Activated CD4-positive, alpha-beta T cell treated with anti-CD3 and anti-CD28 coated beads for 36 hours (primary cell): ENCODE measurements around the gene ECPAS. TPM values are rescaled to one million over a fixed set of nuclear protein-coding genes. Genes with fewer than 3 reads are reported as not detected.
A peak's percentile ranks its signal among the peaks of the same experiment; 100 is the strongest.
"Not testable (repeated sequence)": the region's sequence is repeated elsewhere in the genome, so short reads cannot be mapped to it uniquely, and the experiment has no call there.

Experiments
- ATAC-seq: fragments of 200-7000 bp; cut with Tn5 transposase; one replicate; pipeline ENCODE4 v1.10.0; 2021; ENCODE audit warnings: mild to moderate bottlenecking, moderate library complexity
- CTCF ChIA-PET: fragments of 350-600 bp; sonication (Branson Sonifier 250); formaldehyde crosslinking; loops from one replicate; lab custom pipeline; 2021; ENCODE audit warnings: antibody characterized with exemption; lab: Charles Lee
- POLR2A ChIA-PET: fragments of 350-600 bp; sonication (Branson Sonifier 250); formaldehyde crosslinking; loops from one replicate; lab custom pipeline; 2021; ENCODE audit warnings: antibody characterized with exemption, inconsistent platforms; lab: Charles Lee
- DNase-seq: peaks from one replicate; pipeline ENCODE4 v3.0.0-alpha.2; 2020
- H3K27ac Mint-ChIP-seq: one replicate; pipeline ENCODE4 v1.8.0; 2021; ENCODE audit warnings: mixed read lengths
- H3K27me3 Mint-ChIP-seq: one replicate; pipeline ENCODE4 v1.8.0; 2021; ENCODE audit warnings: mixed read lengths
- H3K36me3 Mint-ChIP-seq: one replicate; pipeline ENCODE4 v1.8.0; 2021; ENCODE audit warnings: low read depth, mixed read lengths
- H3K4me1 Mint-ChIP-seq: one replicate; pipeline ENCODE4 v1.8.0; 2021; ENCODE audit warnings: mixed read lengths
- H3K4me3 Mint-ChIP-seq: one replicate; pipeline ENCODE4 v1.8.0; 2021; ENCODE audit warnings: mild to moderate bottlenecking, moderate library complexity, mixed read lengths
- H3K9me3 Mint-ChIP-seq: one replicate; pipeline ENCODE4 v1.8.0; 2021; ENCODE audit warnings: low read depth, mixed read lengths
- intact Hi-C, 2 experiments: fragments of 100-400 bp; cut with DNase I in 1 of 2; cut with micrococcal nuclease in 1 of 2; formaldehyde crosslinking; loops; one replicate each; pipeline versions ENCODE4 v1.14.2 to v1.15.1; 2022 to 2024; cut with DNase I, micrococcal nuclease
- total RNA-seq, 2 experiments: library from RNA; stranded (reverse); gene quantifications; one replicate each; pipeline ENCODE4 v1.2.3, GENCODE V29; 2021

Gene ECPAS
- total RNA-seq, 2 experiments from 2014 or later: 78.4 to 127 TPM

DNA sequence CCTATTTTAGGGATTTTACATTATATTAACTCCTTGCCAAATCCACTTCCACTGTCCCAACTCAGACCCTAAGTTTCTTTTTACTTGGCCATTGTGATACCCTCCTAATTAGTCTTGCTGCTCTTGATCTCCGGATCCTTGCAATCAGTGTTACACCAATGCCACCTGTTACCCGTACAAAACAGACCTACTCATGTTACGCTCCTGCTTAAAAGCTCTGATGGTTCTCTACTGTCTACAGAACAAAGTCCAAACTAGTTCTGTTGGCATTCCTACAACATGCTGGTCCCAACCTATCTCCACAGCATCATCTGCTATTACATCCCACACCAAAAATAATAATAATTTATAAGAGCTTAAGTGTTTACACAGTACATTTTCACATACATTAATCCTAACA lies 9.8 kb downstream of the ECPAS start:
- POLR2A ChIA-PET: no interaction called here
- no peak overlapping the region for H3K27ac Mint-ChIP-seq
- CTCF ChIA-PET: no interaction called here

DNA sequence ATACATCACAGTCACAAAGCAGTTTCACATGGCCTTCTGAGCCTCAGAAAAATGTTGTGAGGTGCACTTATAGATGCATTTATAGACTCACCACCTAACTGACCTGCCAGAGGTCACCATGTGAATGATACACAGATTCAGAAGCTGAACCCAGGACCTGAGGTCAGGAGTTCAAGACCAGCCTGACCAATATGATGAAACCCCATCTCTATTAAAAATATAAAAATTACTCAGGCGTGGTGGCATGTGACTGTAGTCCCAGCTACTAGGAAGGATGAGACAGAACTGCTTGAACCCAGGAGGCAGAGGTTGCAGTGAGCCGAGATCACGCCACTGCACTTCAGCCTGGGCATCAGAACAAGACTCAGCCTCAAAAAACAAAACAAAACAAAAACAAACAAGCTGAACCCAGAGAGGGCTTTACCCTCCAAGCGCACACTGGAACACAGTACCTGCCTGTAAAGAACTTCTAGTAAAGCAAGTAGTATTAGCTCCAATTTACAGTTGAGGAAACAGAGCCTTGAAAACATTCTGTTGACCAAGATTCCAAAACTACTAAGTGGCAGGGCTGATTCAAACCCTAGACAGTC lies 16.3 kb downstream of the ECPAS start:
- H3K9me3 Mint-ChIP-seq: peaks cover 8% of the 10 kb centered on the region
- ATAC-seq (no peak), DNase-seq (no peak)
- ChIA-PET POLR2A (interaction anchor here (0.5 kb wide), 1 partner anchor 63 kb away, joined by 3 read pairs; no protein-coding TSS in a partner anchor), CTCF (interaction anchor here (0.6 to 1.4 kb wide), 2 partner anchors 20 to 176 kb away, joined by 3 read pairs; no protein-coding TSS in a partner anchor)
- no peaks in the 10 kb centered on the region for H3K27me3 Mint-ChIP-seq
- H3K36me3 Mint-ChIP-seq: peaks cover 30% of the 10 kb centered on the region
- peaks cover 34% of the 10 kb centered on the region for H3K4me1 Mint-ChIP-seq
- intact Hi-C loops: no loop called here
- no peak overlapping the region for H3K4me3 Mint-ChIP-seq
- H3K27ac Mint-ChIP-seq: no peak overlapping the region

More for the DNA sequence above, 9.8 kb downstream of the ECPAS start:
- Mint-ChIP-seq H3K4me1 (peaks cover 41% of the 10 kb centered on the region), H3K27me3 (no peaks in the 10 kb centered on the region), H3K9me3 (no peaks in the 10 kb centered on the region), H3K4me3 (no peak overlapping the region), H3K36me3 (peaks cover 18% of the 10 kb centered on the region)
- no peak for ATAC-seq
- intact Hi-C loops: no loop called here
- DNase-seq: no peak

DNA sequence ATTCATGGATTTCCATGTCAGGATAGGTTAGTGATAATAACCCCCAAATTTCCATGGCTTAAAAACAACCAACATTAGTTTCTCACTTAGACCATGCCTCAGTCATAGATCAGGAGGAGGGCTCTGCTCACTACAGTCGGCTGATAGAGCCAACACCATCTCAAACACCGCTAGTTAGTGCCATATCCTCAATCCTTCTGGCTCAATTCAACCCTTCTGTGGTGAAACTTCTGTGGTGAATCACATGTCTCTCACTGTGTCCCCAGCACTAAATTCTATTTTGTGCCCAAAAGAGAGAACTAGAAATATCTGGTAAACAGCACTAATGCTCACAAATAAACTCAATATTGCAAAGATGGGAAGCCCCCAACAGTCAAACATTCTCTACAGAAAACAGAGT lies 21.1 kb downstream of the ECPAS start:
- CTCF ChIA-PET: no interaction called here
- no peak for DNase-seq

DNA sequence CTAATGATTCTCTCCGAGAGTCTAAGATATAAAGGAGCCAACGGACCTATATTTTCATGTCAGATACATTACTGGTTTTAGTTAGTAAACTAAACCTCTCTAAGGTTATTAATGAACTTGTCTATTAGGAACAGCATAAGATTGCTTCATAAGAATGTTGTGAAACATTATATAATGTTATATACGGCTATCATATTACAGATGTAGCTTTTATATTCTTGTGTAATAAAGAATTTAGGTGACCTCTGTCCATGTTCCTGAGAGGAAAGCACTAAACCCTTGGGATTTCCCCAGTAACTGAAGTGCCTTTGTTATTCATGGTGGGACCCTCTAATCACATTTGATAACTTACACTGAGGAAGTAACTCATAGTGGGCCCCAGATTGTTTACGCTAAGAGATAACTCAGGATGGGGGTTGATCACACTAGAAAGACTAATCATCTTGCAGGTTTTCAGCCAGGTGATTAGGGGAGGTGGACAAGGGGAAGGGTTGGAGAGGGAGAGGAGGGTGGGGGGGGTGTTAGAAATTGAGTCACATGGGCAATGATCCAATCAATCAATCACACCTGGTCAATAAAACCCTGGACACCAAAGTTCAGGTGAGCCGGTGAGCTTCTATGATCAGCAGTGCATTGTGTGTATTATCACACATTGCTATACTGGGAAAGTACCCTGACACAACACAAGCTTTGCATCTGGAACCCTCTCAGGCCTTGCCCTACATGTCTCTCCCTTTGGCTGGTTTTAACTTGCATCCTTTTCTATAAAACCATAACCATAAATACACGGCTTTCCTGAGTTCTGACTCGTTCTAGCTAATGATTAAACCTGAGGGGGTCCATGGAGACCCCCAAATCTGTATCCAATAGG lies 25.8 kb downstream of the ECPAS start:
- Mint-ChIP-seq H3K9me3 (peaks cover 11% of the 10 kb centered on the region), H3K27ac (no peak overlapping the region), H3K4me3 (no peak overlapping the region), H3K36me3 (peaks cover 15% of the 10 kb centered on the region), H3K27me3 (no peaks in the 10 kb centered on the region), H3K4me1 (peaks cover 29% of the 10 kb centered on the region)
- no peak for DNase-seq
- ChIA-PET CTCF (interaction anchor here (1.5 kb wide), 1 partner anchor 8 kb away, joined by 3 read pairs; no protein-coding TSS in a partner anchor), POLR2A (no interaction called here)
- intact Hi-C loops: no loop called here
- no peak for ATAC-seq

More for the DNA sequence above, 21.1 kb downstream of the ECPAS start:
- ATAC-seq: no peak
- peaks cover 16% of the 10 kb centered on the region for H3K9me3 Mint-ChIP-seq
- no peak overlapping the region for H3K4me3 Mint-ChIP-seq
- H3K27ac Mint-ChIP-seq: no peak overlapping the region
- POLR2A ChIA-PET: no interaction called here
- peaks cover 25% of the 10 kb centered on the region for H3K4me1 Mint-ChIP-seq
- intact Hi-C loops: no loop called here
- peaks cover 31% of the 10 kb centered on the region for H3K36me3 Mint-ChIP-seq
- H3K27me3 Mint-ChIP-seq: no peaks in the 10 kb centered on the region

DNA sequence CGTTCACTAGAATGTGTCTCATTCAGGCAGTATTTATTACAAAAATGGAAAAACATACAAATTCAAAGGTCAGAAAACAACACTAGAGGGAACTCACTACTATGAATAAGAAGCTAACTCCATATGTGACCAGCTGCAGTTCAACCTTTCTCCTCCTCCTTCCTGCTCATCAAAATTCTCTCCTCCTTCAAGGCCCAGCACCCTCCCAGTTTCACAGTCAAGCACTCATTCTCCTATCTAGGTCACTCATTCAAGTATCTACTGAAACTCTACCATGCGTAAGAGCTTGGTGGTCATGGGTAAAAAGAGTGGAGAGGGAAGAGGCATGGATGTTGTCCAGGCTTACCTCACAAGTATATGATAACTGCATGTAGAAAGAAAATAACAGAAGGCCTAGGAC lies 27.7 kb downstream of the ECPAS start:
- POLR2A ChIA-PET: no interaction called here
- Mint-ChIP-seq H3K4me1 (peaks cover 24% of the 10 kb centered on the region), H3K27me3 (no peaks in the 10 kb centered on the region), H3K4me3 (no peak overlapping the region), H3K36me3 (peaks cover 2% of the 10 kb centered on the region), H3K9me3 (peaks cover under 1% of the 10 kb centered on the region), H3K27ac (no peak overlapping the region)
- DNase-seq (no peak), ATAC-seq (peak; percentile 51)
- CTCF ChIA-PET: no interaction called here
- intact Hi-C loops: no loop called here

DNA sequence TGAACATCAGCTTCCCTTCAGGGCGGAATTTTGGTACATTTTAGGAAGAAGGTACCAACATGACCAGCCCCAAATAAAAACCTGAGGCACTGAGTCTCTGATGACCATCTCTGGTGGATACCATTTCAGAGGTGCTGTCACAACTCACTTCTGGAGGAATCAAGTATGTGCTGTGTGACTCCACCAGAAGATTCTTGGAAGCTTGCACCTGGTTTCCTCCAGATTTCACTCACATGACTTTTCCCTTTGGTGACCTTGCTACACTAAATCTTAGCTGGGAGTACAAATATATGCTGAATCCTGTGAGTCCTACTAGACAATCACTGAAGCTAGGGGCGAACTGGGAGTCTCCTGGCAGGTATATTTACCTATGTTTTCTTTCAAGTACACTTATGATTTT lies 28.5 kb downstream of the ECPAS start:
- H3K9me3 Mint-ChIP-seq: no peaks in the 10 kb centered on the region
- POLR2A ChIA-PET: no interaction called here

DNA sequence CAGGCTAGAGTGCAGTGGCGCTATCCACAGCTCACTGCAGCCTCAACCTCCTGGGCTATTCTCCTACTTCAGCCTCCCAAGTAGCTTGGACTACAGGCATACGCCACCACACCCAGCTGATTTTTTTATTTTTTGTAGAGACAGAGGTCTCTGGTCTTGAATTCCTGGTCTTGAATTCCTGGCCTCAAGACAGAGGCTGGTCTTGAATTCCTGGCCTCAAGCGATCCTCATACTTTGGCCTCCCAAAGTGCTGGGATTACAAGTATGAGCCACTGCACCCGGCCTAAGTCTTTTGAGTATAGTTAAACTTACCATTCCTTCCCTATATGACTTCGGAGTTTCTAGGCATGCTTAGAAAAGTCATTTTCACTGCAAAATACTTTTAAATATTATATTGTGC lies 29.4 kb downstream of the ECPAS start:
- no peak overlapping the region for H3K27ac Mint-ChIP-seq
- CTCF ChIA-PET: no interaction called here

More for the DNA sequence above, 28.5 kb downstream of the ECPAS start:
- DNase-seq: no peak
- H3K36me3 Mint-ChIP-seq: no peaks in the 10 kb centered on the region
- peaks cover 24% of the 10 kb centered on the region for H3K4me1 Mint-ChIP-seq
- no peaks in the 10 kb centered on the region for H3K27me3 Mint-ChIP-seq
- CTCF ChIA-PET: no interaction called here
- H3K4me3 Mint-ChIP-seq: no peak overlapping the region
- no peak for ATAC-seq
- H3K27ac Mint-ChIP-seq: no peak overlapping the region
- intact Hi-C loops: no loop called here

DNA sequence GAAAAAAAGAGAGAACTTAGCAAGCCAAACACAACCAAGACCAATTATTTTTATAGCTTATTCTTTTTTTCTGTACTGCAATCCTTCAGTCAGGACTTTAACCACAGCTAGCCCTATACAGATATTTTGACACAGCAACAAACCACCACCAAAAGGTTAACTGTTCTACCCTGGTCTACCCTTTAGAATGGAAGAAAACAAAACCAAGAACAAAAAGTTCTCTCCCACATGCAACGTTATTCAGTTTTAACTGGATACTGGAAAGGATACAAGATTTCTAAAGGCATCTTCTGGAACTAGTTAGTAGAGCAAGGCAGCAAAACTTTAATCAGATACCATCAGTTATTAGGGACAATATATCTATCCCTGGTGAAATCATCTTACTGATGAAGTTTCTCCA lies 32.6 kb downstream of the ECPAS start:
- peaks cover 16% of the 10 kb centered on the region for H3K36me3 Mint-ChIP-seq
- H3K27ac Mint-ChIP-seq: no peak overlapping the region
- H3K4me3 Mint-ChIP-seq: no peak overlapping the region
- intact Hi-C loops: no loop called here
- ATAC-seq (no peak), DNase-seq (no peak)
- H3K27me3 Mint-ChIP-seq: no peaks in the 10 kb centered on the region
- ChIA-PET CTCF (interaction anchor here (1.0 kb wide), 1 partner anchor 10 kb away, joined by 3 read pairs; no protein-coding TSS in a partner anchor), POLR2A (no interaction called here)
- peaks cover 10% of the 10 kb centered on the region for H3K4me1 Mint-ChIP-seq
- H3K9me3 Mint-ChIP-seq: no peaks in the 10 kb centered on the region

More for the DNA sequence above, 29.4 kb downstream of the ECPAS start:
- Mint-ChIP-seq H3K4me1 (peaks cover 24% of the 10 kb centered on the region), H3K27me3 (no peaks in the 10 kb centered on the region), H3K9me3 (no peaks in the 10 kb centered on the region), H3K36me3 (peaks cover 6% of the 10 kb centered on the region), H3K4me3 (no peak overlapping the region)
- ATAC-seq (no peak), DNase-seq (no peak)
- POLR2A ChIA-PET: no interaction called here
- intact Hi-C loops: no loop called here

DNA sequence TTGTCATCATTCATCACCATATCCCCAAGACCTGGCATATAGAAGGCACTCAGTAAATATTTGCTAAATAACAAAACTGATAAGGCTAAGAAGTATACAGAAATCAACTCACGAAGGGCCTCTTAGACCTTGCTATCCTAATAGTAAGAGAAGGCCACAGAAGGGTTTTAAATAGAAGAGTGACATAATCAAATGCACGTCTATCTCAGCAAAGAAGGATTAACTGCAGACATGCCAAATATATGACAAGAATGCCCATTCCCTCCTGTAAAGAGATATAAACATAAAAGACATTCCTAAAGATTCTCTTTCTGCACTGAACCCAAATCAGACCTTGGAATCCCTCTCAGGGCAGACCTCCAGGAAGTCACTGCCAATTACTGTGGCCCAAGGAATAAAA lies 34.1 kb downstream of the ECPAS start:
- ChIA-PET POLR2A (no interaction called here), CTCF (interaction anchor here (0.6 to 1.2 kb wide), 3 partner anchors 9 to 112 kb away, joined by 3 read pairs; no protein-coding TSS in a partner anchor)
- intact Hi-C loops: no loop called here
- ATAC-seq: no peak
- Mint-ChIP-seq H3K36me3 (peaks cover 28% of the 10 kb centered on the region), H3K9me3 (no peaks in the 10 kb centered on the region), H3K4me3 (no peak overlapping the region), H3K27ac (no peak overlapping the region), H3K4me1 (peaks cover 7% of the 10 kb centered on the region), H3K27me3 (no peaks in the 10 kb centered on the region)
- DNase-seq: no peak

DNA sequence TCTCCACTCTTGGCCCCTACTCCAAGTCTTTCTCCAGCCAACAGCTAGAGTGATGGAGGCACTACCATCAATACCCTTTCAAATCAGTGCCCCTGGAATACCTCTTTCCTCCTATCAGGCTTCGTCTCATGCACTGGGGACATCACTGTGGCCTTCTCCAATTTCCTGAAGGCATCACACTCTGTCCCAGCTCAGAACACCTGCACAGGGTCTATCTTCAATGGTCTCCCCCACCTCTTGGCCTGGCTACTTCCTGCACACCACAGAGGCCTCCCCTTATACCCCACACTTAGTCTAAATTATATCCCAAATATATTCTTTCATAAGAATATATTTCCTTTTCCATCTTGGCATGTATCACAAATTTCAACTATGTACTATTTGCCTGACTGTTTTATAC lies 34.5 kb downstream of the ECPAS start:
- CTCF ChIA-PET: interaction anchor here (0.6 to 1.2 kb wide), 2 partner anchors 9 to 112 kb away, joined by 3 read pairs; no protein-coding TSS in a partner anchor
- Mint-ChIP-seq H3K36me3 (peaks cover 29% of the 10 kb centered on the region), H3K27ac (no peak overlapping the region), H3K9me3 (no peaks in the 10 kb centered on the region), H3K27me3 (no peaks in the 10 kb centered on the region), H3K4me3 (no peak overlapping the region), H3K4me1 (peaks cover 7% of the 10 kb centered on the region)
- DNase-seq (no peak), ATAC-seq (no peak)
- intact Hi-C loops: no loop called here
- POLR2A ChIA-PET: no interaction called here

DNA sequence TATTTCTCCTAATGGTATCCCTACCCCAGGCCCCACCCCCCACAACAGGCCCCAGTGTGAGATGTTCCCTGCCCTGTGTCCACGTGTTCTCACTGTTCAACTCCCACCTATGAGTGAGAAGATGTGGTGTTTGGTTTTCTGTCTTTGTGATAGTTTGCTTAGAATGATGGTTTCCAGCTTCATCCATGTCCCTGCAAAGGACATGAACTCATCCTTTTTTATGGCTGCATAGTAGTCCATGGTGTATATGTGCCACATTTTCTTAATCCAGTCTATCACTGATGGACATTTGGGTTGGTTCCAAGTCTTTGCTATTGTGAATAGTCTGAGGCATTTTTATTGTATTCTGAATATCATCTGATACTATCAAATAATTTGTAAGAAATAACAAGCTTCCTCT lies 38.4 kb downstream of the ECPAS start:
- intact Hi-C loops, H3K9me3 Mint-ChIP-seq, H3K27me3 Mint-ChIP-seq, POLR2A ChIA-PET, H3K4me1 Mint-ChIP-seq, ATAC-seq, CTCF ChIA-PET, H3K27ac Mint-ChIP-seq, H3K4me3 Mint-ChIP-seq, DNase-seq: not testable (repeated sequence)
- peaks cover 46% of the 10 kb centered on the region for H3K36me3 Mint-ChIP-seq
